Liver (tissue), 9 donors: ENCODE measurements around the gene ADAMTS14. TPM values are rescaled to one million over a fixed set of nuclear protein-coding genes. Genes with fewer than 3 reads are reported as not detected.
"Not testable (repeated sequence)": the region's sequence is repeated elsewhere in the genome, so short reads cannot be mapped to it uniquely, and the experiment has no call there.

Source experiments
- DNase-seq: peaks from one replicate; pipeline ENCODE4 v3.0.0-alpha.2; 2017; ENCODE audit warnings: low spot score
- H3K27ac ChIP-seq, 2 donors: one replicate each; pipeline ENCODE4 v1.7.0; 2013; ENCODE audit warnings: inconsistent platforms in 2 of 2, low read length in 2 of 2, control low read depth in 1 of 2, low read depth in 1 of 2, mild to moderate bottlenecking in 1 of 2
- H3K27me3 ChIP-seq, 4 donors: one replicate each; pipeline versions ENCODE4 v1.6.1 to v1.7.0; 2013; ENCODE audit warnings: low read length in 3 of 4, inconsistent platforms in 1 of 4, mild to moderate bottlenecking in 1 of 4, moderate library complexity in 1 of 4; ENCODE audit not compliant: control insufficient read depth in 4 of 4, insufficient read depth in 4 of 4
- H3K36me3 ChIP-seq, 4 donors: one replicate each; pipeline versions ENCODE4 v1.6.1 to v1.7.0; 2013; ENCODE audit warnings: low read length in 3 of 4, mild to moderate bottlenecking in 3 of 4, low read depth in 1 of 4, moderate library complexity in 1 of 4; ENCODE audit not compliant: control insufficient read depth in 4 of 4, insufficient read depth in 3 of 4
- H3K4me1 ChIP-seq, 4 donors: one replicate each; pipeline versions ENCODE4 v1.6.1 to v1.7.0; 2013; ENCODE audit warnings: low read length in 3 of 4, mild to moderate bottlenecking in 3 of 4, moderate library complexity in 1 of 4; ENCODE audit not compliant: control insufficient read depth in 4 of 4, insufficient read depth in 4 of 4
- H3K4me3 ChIP-seq, 3 donors: one replicate each; pipeline versions ENCODE4 v1.6.1 to v1.7.0; 2013; ENCODE audit warnings: low read length in 3 of 3, control low read depth in 1 of 3, low read depth in 1 of 3, mild to moderate bottlenecking in 1 of 3
- H3K9ac ChIP-seq, 2 donors: one replicate each; pipeline ENCODE4 v1.7.0; 2013; ENCODE audit warnings: low read length in 2 of 2, mild to moderate bottlenecking in 2 of 2, moderate library complexity in 2 of 2, control low read depth in 1 of 2, low read depth in 1 of 2
- H3K9me3 ChIP-seq, 4 donors: one replicate each; pipeline versions ENCODE4 v1.6.1 to v1.7.0; 2013; ENCODE audit warnings: low read length in 3 of 4; ENCODE audit not compliant: control insufficient read depth in 4 of 4
- ATF3 ChIP-seq: IDR thresholded peaks from 2 replicates; pipeline ENCODE4 v1.6.1; 2016; ENCODE audit warnings: antibody characterized with exemption
- EGR1 ChIP-seq, 2 donors: IDR thresholded peaks; 2 replicates each; pipeline ENCODE4 v1.6.1; 2016 to 2018; ENCODE audit warnings: antibody characterized with exemption in 2 of 2, low read depth in 2 of 2
- FOXA1 ChIP-seq: IDR thresholded peaks from 2 replicates; pipeline ENCODE4 v1.6.1; 2016; ENCODE audit warnings: antibody characterized with exemption
- FOXA2 ChIP-seq: IDR thresholded peaks from 2 replicates; pipeline ENCODE4 v1.6.1; 2016; ENCODE audit warnings: antibody characterized with exemption
- GABPA ChIP-seq, 2 donors: IDR thresholded peaks in 1 of 2; conservative IDR thresholded peaks in 1 of 2; 2 replicates each; pipeline ENCODE4 v1.6.1; 2016; ENCODE audit warnings: antibody characterized with exemption in 2 of 2, mild to moderate bottlenecking in 1 of 2, moderate library complexity in 1 of 2
- HNF4A ChIP-seq, 2 donors: conservative IDR thresholded peaks; 2 replicates each; pipeline ENCODE4 v1.6.1; 2016; ENCODE audit warnings: antibody characterized with exemption in 2 of 2, mild to moderate bottlenecking in 2 of 2
- HNF4G ChIP-seq: IDR thresholded peaks from 2 replicates; pipeline ENCODE4 v1.6.1; 2016; ENCODE audit warnings: antibody characterized with exemption
- JUND ChIP-seq, 2 donors: IDR thresholded peaks; 2 replicates each; pipeline ENCODE4 v1.6.1; 2016; ENCODE audit warnings: antibody characterized with exemption in 2 of 2
- MAX ChIP-seq: IDR thresholded peaks from 2 replicates; pipeline ENCODE4 v1.6.1; 2016; ENCODE audit warnings: antibody characterized with exemption
- NR2F2 ChIP-seq: IDR thresholded peaks from 2 replicates; pipeline ENCODE4 v1.6.1; 2016; ENCODE audit warnings: antibody characterized with exemption
- RAD21 ChIP-seq, 2 donors: IDR thresholded peaks; 2 replicates each; pipeline ENCODE4 v1.6.1; 2016; ENCODE audit warnings: antibody characterized with exemption in 2 of 2, mild to moderate bottlenecking in 2 of 2
- REST ChIP-seq: IDR thresholded peaks from 2 replicates; pipeline ENCODE4 v1.6.1; 2016; ENCODE audit warnings: antibody characterized with exemption, mild to moderate bottlenecking
- RXRA ChIP-seq, 2 donors: IDR thresholded peaks; 2 replicates each; pipeline ENCODE4 v1.6.1; 2017 to 2018; ENCODE audit warnings: antibody characterized with exemption in 2 of 2, mild to moderate bottlenecking in 1 of 2
- SP1 ChIP-seq: IDR thresholded peaks from 2 replicates; pipeline ENCODE4 v1.6.1; 2018; ENCODE audit warnings: antibody characterized with exemption, mild to moderate bottlenecking
- TAF1 ChIP-seq: conservative IDR thresholded peaks from 2 replicates; pipeline ENCODE4 v1.6.1; 2016; ENCODE audit warnings: antibody characterized with exemption, mild to moderate bottlenecking
- YY1 ChIP-seq: IDR thresholded peaks from 2 replicates; pipeline ENCODE4 v1.6.1; 2016; ENCODE audit warnings: antibody characterized with exemption, mild to moderate bottlenecking
- ZBTB33 ChIP-seq: IDR thresholded peaks from 2 replicates; pipeline ENCODE4 v1.6.1; 2016; ENCODE audit warnings: antibody characterized with exemption
- WGBS: extraction: QIAGEN DNeasy Blood & Tissue Kit; methylation state at CpG from one replicate; pipeline ENCODE4 v1.1.7; 2013; 5-methylcytosine and 5-hydroxymethylcytosine counted together
- polyA plus RNA-seq, 2 donors: library from polyadenylated mRNA; stranded (reverse) in 1 of 2; unstranded in 1 of 2; fragments of 200-250 nt in 1 of 2; fragments of >200 nt in 1 of 2; fragmentation: Nextera tagmentation in 1 of 2; extraction: Ambion mirVana in 1 of 2; gene quantifications; one replicate each; pipeline versions ENCODE4 v1.2.1 to v1.2.3, GENCODE V29; 2013 to 2015
- total RNA-seq, 2 donors: library from RNA; depleted of rRNA; stranded (reverse); fragments of >200 nt; gene quantifications; one replicate each; pipeline ENCODE4 v1.2.3, GENCODE V29; 2014
- donor health status: healthy.
- donor health status: healthy.
- donor health status: healthy.
- donor health status: healthy.
- donor health status: healthy.

The ADAMTS14 gene
- total and polyA plus RNA-seq, 4 donors, result 0.09 to 0.33 (median 0.13) TPM

GRCh38 chr10:70763567-70763966, 91.3 kb downstream of the ADAMTS14 start:
- Histone ChIP-seq H3K4me1 (peaks cover 0 to 6% (median 0%) of the 10 kb centered on the region in 4 donors), H3K9ac (no peak overlapping the region), H3K4me3 (no peak overlapping the region), H3K27ac (no peak overlapping the region), H3K36me3 (no peaks in the 10 kb centered on the region), H3K27me3 (no peaks in the 10 kb centered on the region), H3K9me3 (peaks cover 0 to 2% (median 0%) of the 10 kb centered on the region in 4 donors)
- TF ChIP-seq HNF4G, result no peak
- 86% methylated on average over 3 of the region's 3 CpGs for WGBS
- DNase-seq, result no peak

- Histone ChIP-seq H3K27ac (no peak overlapping the region), H3K36me3 (no peaks in the 10 kb centered on the region), H3K9me3 (peaks cover 0 to 2% (median 0%) of the 10 kb centered on the region in 4 donors), H3K9ac (no peak overlapping the region), H3K4me3 (no peak overlapping the region), H3K27me3 (no peaks in the 10 kb centered on the region), H3K4me1 (peaks cover 0 to 6% (median 0%) of the 10 kb centered on the region in 4 donors)
- no peak for DNase-seq
- no peak for TF ChIP-seq NR2F2
- 96% methylated on average over 8 of the region's 8 CpGs for WGBS
These were observed 93.7 kb downstream of the ADAMTS14 start for GRCh38 chr10:70765794-70766594.

GRCh38 chr10:70768026-70768685, 95.8 kb downstream of the ADAMTS14 start:
- H3K4me1 ChIP-seq, H3K36me3 ChIP-seq, DNase-seq, H3K4me3 ChIP-seq, H3K9me3 ChIP-seq, H3K27me3 ChIP-seq, H3K27ac ChIP-seq, H3K9ac ChIP-seq: not testable (repeated sequence)
- WGBS, result 70% methylated on average over 6 of the region's 6 CpGs

- WGBS, result 91% methylated on average over 4 of the region's 4 CpGs
- H3K27me3 ChIP-seq, result no peaks in the 10 kb centered on the region
- H3K4me3 ChIP-seq, result no peak overlapping the region
- no peak overlapping the region for H3K9ac ChIP-seq
- H3K27ac ChIP-seq, result no peak overlapping the region
- no peaks in the 10 kb centered on the region for H3K4me1 ChIP-seq
- H3K9me3 ChIP-seq, result peaks cover 0 to 2% (median 0%) of the 10 kb centered on the region in 4 donors
- no peaks in the 10 kb centered on the region for H3K36me3 ChIP-seq
- no peak for DNase-seq
- TF ChIP-seq HNF4G (no peak), YY1 (no peak), ATF3 (no peak), FOXA1 (no peak), NR2F2 (no peak), JUND (IDR thresholded peaks at IDR 0.05) (no peak), SP1 (no peak), TAF1 (no peak), RAD21 (IDR thresholded peaks at IDR 0.05) (no peak), FOXA2 (no peak), EGR1 (IDR thresholded peaks at IDR 0.05; ENCODE audit: low read depth in 2 of 2) (no peak), MAX (no peak), RXRA (IDR thresholded peaks at IDR 0.05) (no peak), REST (no peak), GABPA (IDR thresholded peaks at IDR 0.05 in 1 of 2, conservative IDR thresholded peaks at IDR 0.05 in 1 of 2) (no peak), ZBTB33 (no peak), HNF4A (conservative IDR thresholded peaks at IDR 0.05) (no peak)
These were observed 96.8 kb downstream of the ADAMTS14 start for GRCh38 chr10:70769121-70769520.
